ENCODE results near the gene KPNA5. TPM values are rescaled to one million over a fixed set of nuclear protein-coding genes. Genes with fewer than 3 reads are reported as not detected.
"Not testable (repeated sequence)": the region's sequence is repeated elsewhere in the genome, so short reads cannot be mapped to it uniquely, and the experiment has no call there.

KPNA5 gene
- total and polyA plus RNA-seq, 9 donors, result 6.4 to 20.4 (median 10.4) TPM

- not testable (repeated sequence) for H3K4me3 ChIP-seq (ENCODE audit: low read length); H3K27me3 ChIP-seq (ENCODE audit: control insufficient read depth, insufficient read depth, low read length); H3K9me3 ChIP-seq (replicated peaks; ENCODE audit: control insufficient read depth, low read depth, low read length); DNase-seq; H3K4me1 ChIP-seq (ENCODE audit: control insufficient read depth, insufficient read depth, low read length); H3K27ac ChIP-seq (ENCODE audit: low read length); H3K36me3 ChIP-seq (ENCODE audit: control insufficient read depth, insufficient read depth, low read length)
- WGBS (ENCODE audit: insufficient coverage), result no CpG with 5 or more reads among the region's 2 CpGs
These were observed 16.8 kb upstream of the KPNA5 start for GRCh38 chr6:116664169-116664568.

GRCh38 chr6:116665464-116665863 lies 15.5 kb upstream of the KPNA5 start:
- H3K9me3 ChIP-seq (replicated peaks; ENCODE audit: control insufficient read depth, low read depth, low read length), result no peaks in the 10 kb centered on the region
- no peaks in the 10 kb centered on the region for H3K36me3 ChIP-seq (ENCODE audit: control insufficient read depth, insufficient read depth, low read length)
- WGBS (ENCODE audit: insufficient coverage), result 58% methylated on average over 2 of the region's 7 CpGs
- no peak for DNase-seq
- H3K27ac ChIP-seq (ENCODE audit: low read length), result no peak overlapping the region
- H3K4me1 ChIP-seq (ENCODE audit: control insufficient read depth, insufficient read depth, low read length), result peaks cover 5% of the 10 kb centered on the region
- H3K4me3 ChIP-seq (ENCODE audit: low read length), result no peak overlapping the region
- no peaks in the 10 kb centered on the region for H3K27me3 ChIP-seq (ENCODE audit: control insufficient read depth, insufficient read depth, low read length)

- DNase-seq, result no peak
- no CpG with 5 or more reads among the region's 1 CpG for WGBS (ENCODE audit: insufficient coverage)
- Histone ChIP-seq H3K9me3 (replicated peaks; ENCODE audit: control insufficient read depth, low read depth, low read length) (no peaks in the 10 kb centered on the region), H3K4me3 (ENCODE audit: low read length) (no peak overlapping the region), H3K27ac (ENCODE audit: low read length) (no peak overlapping the region), H3K36me3 (ENCODE audit: control insufficient read depth, insufficient read depth, low read length) (no peaks in the 10 kb centered on the region), H3K27me3 (ENCODE audit: control insufficient read depth, insufficient read depth, low read length) (no peaks in the 10 kb centered on the region), H3K4me1 (ENCODE audit: control insufficient read depth, insufficient read depth, low read length) (peaks cover 5% of the 10 kb centered on the region)
These were observed 14.1 kb upstream of the KPNA5 start for GRCh38 chr6:116666869-116667268.

GRCh38 chr6:116667623-116668022 lies 13.4 kb upstream of the KPNA5 start:
- Histone ChIP-seq H3K4me1 (ENCODE audit: control insufficient read depth, insufficient read depth, low read length) (peaks cover 5% of the 10 kb centered on the region), H3K27ac (ENCODE audit: low read length) (no peak overlapping the region)
- WGBS (ENCODE audit: insufficient coverage), result no CpG with 5 or more reads among the region's 3 CpGs

GRCh38 chr6:116672306-116672705 lies 8.7 kb upstream of the KPNA5 start:
- no peak for DNase-seq
- Histone ChIP-seq H3K27ac (ENCODE audit: low read length) (no peak overlapping the region), H3K36me3 (ENCODE audit: control insufficient read depth, insufficient read depth, low read length) (no peaks in the 10 kb centered on the region), H3K4me1 (ENCODE audit: control insufficient read depth, insufficient read depth, low read length) (peaks cover 2% of the 10 kb centered on the region), H3K27me3 (ENCODE audit: control insufficient read depth, insufficient read depth, low read length) (peaks cover 3% of the 10 kb centered on the region), H3K4me3 (ENCODE audit: low read length) (no peak overlapping the region), H3K9me3 (replicated peaks; ENCODE audit: control insufficient read depth, low read depth, low read length) (no peaks in the 10 kb centered on the region)
- WGBS (ENCODE audit: insufficient coverage), result 80% methylated on average over 4 of the region's 4 CpGs

More at GRCh38 chr6:116667623-116668022, 13.4 kb upstream of the KPNA5 start:
- no peaks in the 10 kb centered on the region for H3K36me3 ChIP-seq (ENCODE audit: control insufficient read depth, insufficient read depth, low read length)
- peaks cover 3% of the 10 kb centered on the region for H3K27me3 ChIP-seq (ENCODE audit: control insufficient read depth, insufficient read depth, low read length)
- DNase-seq, result peak; percentile 10
- H3K9me3 ChIP-seq (replicated peaks; ENCODE audit: control insufficient read depth, low read depth, low read length), result no peaks in the 10 kb centered on the region
- H3K4me3 ChIP-seq (ENCODE audit: low read length), result peak overlapping the region; percentile 98

GRCh38 chr6:116676021-116676420 lies 5.0 kb upstream of the KPNA5 start:
- Histone ChIP-seq H3K4me1 (ENCODE audit: control insufficient read depth, insufficient read depth, low read length) (no peaks in the 10 kb centered on the region), H3K27me3 (ENCODE audit: control insufficient read depth, insufficient read depth, low read length) (peaks cover 3% of the 10 kb centered on the region), H3K9me3 (replicated peaks; ENCODE audit: control insufficient read depth, low read depth, low read length) (no peaks in the 10 kb centered on the region), H3K36me3 (ENCODE audit: control insufficient read depth, insufficient read depth, low read length) (no peaks in the 10 kb centered on the region), H3K4me3 (ENCODE audit: low read length) (no peak overlapping the region), H3K27ac (ENCODE audit: low read length) (no peak overlapping the region)
- DNase-seq, result no peak
- 88% methylated on average over 1 of the region's 1 CpG for WGBS (ENCODE audit: insufficient coverage)

- peak; percentile 5 for DNase-seq
- WGBS (ENCODE audit: insufficient coverage), result no CpG with 5 or more reads among the region's 5 CpGs
- peaks cover 3% of the 10 kb centered on the region for H3K9me3 ChIP-seq (replicated peaks; ENCODE audit: control insufficient read depth, low read depth, low read length)
- H3K27ac ChIP-seq (ENCODE audit: low read length), result peak overlapping the region; percentile 29
- H3K36me3 ChIP-seq (ENCODE audit: control insufficient read depth, insufficient read depth, low read length), result no peaks in the 10 kb centered on the region
- H3K4me1 ChIP-seq (ENCODE audit: control insufficient read depth, insufficient read depth, low read length), result peaks cover 4% of the 10 kb centered on the region
- no peaks in the 10 kb centered on the region for H3K27me3 ChIP-seq (ENCODE audit: control insufficient read depth, insufficient read depth, low read length)
- H3K4me3 ChIP-seq (ENCODE audit: low read length), result peak overlapping the region; percentile 88
These were observed 1.3 kb downstream of the KPNA5 start for GRCh38 chr6:116682334-116682712.

GRCh38 chr6:116685437-116685993 lies 4.5 kb downstream of the KPNA5 start:
- Histone ChIP-seq H3K4me1 (ENCODE audit: control insufficient read depth, insufficient read depth, low read length) (peaks cover 4% of the 10 kb centered on the region), H3K27me3 (ENCODE audit: control insufficient read depth, insufficient read depth, low read length) (no peaks in the 10 kb centered on the region), H3K9me3 (replicated peaks; ENCODE audit: control insufficient read depth, low read depth, low read length) (peaks cover 3% of the 10 kb centered on the region), H3K4me3 (ENCODE audit: low read length) (no peak overlapping the region), H3K36me3 (ENCODE audit: control insufficient read depth, insufficient read depth, low read length) (no peaks in the 10 kb centered on the region), H3K27ac (ENCODE audit: low read length) (no peak overlapping the region)
- no peak for DNase-seq
- WGBS (ENCODE audit: insufficient coverage), result no CpG with 5 or more reads among the region's 2 CpGs

GRCh38 chr6:116686475-116687101 lies 5.6 kb downstream of the KPNA5 start:
- not testable (repeated sequence) for H3K4me1 ChIP-seq (ENCODE audit: control insufficient read depth, insufficient read depth, low read length); H3K9me3 ChIP-seq (replicated peaks; ENCODE audit: control insufficient read depth, low read depth, low read length); H3K27ac ChIP-seq (ENCODE audit: low read length); DNase-seq; H3K4me3 ChIP-seq (ENCODE audit: low read length); H3K27me3 ChIP-seq (ENCODE audit: control insufficient read depth, insufficient read depth, low read length); H3K36me3 ChIP-seq (ENCODE audit: control insufficient read depth, insufficient read depth, low read length)
- no CpG with 5 or more reads among the region's 2 CpGs for whole genome bisulfite sequencing (ENCODE audit: insufficient coverage)

GRCh38 chr6:116691154-116691553 lies 10.1 kb downstream of the KPNA5 start:
- H3K27ac ChIP-seq (ENCODE audit: low read length), result no peak overlapping the region
- no peaks in the 10 kb centered on the region for H3K9me3 ChIP-seq (replicated peaks; ENCODE audit: control insufficient read depth, low read depth, low read length)
- peaks cover 3% of the 10 kb centered on the region for H3K36me3 ChIP-seq (ENCODE audit: control insufficient read depth, insufficient read depth, low read length)
- WGBS (ENCODE audit: insufficient coverage), result 100% methylated on average over 1 of the region's 5 CpGs
- no peak overlapping the region for H3K4me3 ChIP-seq (ENCODE audit: low read length)
- H3K4me1 ChIP-seq (ENCODE audit: control insufficient read depth, insufficient read depth, low read length), result no peaks in the 10 kb centered on the region
- no peak for DNase-seq
- no peaks in the 10 kb centered on the region for H3K27me3 ChIP-seq (ENCODE audit: control insufficient read depth, insufficient read depth, low read length)

- WGBS (ENCODE audit: insufficient coverage), result no CpG with 5 or more reads among the region's 4 CpGs
These were observed 11.9 kb downstream of the KPNA5 start for GRCh38 chr6:116692873-116693272.

More at GRCh38 chr6:116692873-116693272, 11.9 kb downstream of the KPNA5 start:
- DNase-seq; H3K27ac ChIP-seq (ENCODE audit: low read length); H3K36me3 ChIP-seq (ENCODE audit: control insufficient read depth, insufficient read depth, low read length); H3K4me3 ChIP-seq (ENCODE audit: low read length); H3K4me1 ChIP-seq (ENCODE audit: control insufficient read depth, insufficient read depth, low read length); H3K27me3 ChIP-seq (ENCODE audit: control insufficient read depth, insufficient read depth, low read length); H3K9me3 ChIP-seq (replicated peaks; ENCODE audit: control insufficient read depth, low read depth, low read length): not testable (repeated sequence)

All from muscle of leg (tissue), 11 donors.